Raji (cell line): ENCODE data around the gene SGMS1.

Experiments
- POLR2A ChIP-seq: IDR thresholded peaks from 2 replicates; pipeline ENCODE4 v1.6.1; 2011; ENCODE audit warnings: low read depth, low read length, control low read depth; ENCODE audit not compliant: insufficient read depth

Gene SGMS1

GRCh38 chr10:50550291-50550839 lies 73.4 kb downstream of the SGMS1 start:
- TF ChIP-seq POLR2A, result no peak

GRCh38 chr10:50545846-50546245 lies 77.9 kb downstream of the SGMS1 start:
- no peak for TF ChIP-seq POLR2A

DNA sequence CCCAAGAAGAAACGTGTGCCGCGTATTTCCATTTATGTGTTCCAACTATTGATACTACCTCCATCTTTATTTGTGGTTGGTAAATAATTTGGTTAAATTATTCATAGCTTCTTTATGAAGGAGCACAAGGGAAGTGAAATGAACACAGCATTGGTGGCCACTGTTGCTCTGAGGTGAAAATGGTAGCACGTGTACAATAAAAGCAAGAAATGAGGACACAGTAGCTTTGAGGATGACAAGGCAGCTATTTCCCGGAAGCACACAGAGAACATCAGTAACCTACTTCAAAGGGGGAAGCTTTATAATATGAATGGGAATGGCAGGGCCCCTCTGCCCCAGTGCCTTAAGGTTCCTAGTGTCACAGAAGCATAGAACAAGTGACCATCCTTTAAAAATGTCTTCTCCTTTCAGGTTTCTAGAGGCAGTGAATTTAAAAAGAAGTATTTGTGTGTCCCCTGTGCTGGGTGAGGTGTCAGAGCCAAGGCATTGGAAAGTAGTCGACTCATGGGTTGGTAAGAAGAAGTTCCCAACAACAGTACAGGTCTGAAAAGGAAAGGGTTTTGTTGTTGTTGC lies 78.8 kb downstream of the SGMS1 start:
- no peak for TF ChIP-seq POLR2A

- no peak for TF ChIP-seq POLR2A
Observed at GRCh38 chr10:50544095-50544856, 79.5 kb downstream of the SGMS1 start.

- no peak for TF ChIP-seq POLR2A
Observed at GRCh38 chr10:50542871-50543270, 80.9 kb downstream of the SGMS1 start.

DNA sequence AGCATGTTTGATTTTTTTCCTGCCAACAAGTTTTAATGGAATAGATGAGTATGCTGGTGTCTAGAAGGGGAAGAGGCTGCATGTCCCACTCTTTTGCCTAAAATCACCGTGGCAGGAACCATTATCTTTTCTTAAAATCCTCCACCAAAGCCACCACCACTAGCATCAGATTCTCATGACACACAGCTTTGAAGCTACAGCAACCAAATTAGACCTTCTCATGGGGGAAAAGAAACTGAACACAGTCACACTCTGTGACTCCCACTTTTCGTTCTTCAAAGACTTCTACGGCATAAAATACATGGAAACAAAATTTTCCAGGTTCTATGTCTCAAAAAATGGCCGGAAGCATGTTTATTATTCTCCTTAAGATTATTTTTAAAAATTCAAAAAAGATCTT lies 81.8 kb downstream of the SGMS1 start:
- TF ChIP-seq POLR2A, result no peak

DNA sequence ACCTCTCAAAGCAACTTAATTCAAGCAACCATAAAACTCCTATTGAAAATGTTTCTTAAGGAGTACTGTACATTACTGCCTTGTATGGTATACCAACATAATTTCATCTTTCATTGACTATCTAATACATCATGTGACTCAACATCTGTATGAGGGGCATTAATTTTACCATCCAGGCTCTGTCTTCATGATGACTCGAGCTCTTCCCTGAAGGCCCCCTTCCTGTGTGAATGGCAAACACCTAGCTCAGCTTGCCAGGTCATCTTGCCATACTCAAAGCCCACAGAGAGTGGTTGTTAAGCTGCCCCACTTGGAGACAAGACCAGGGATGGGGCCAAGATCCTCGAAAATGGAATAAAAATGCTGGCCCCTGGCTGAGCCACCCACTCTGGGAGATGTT lies 82.4 kb downstream of the SGMS1 start:
- TF ChIP-seq POLR2A, result no peak

GRCh38 chr10:50540826-50541122 lies 83.0 kb downstream of the SGMS1 start:
- no peak for TF ChIP-seq POLR2A

DNA sequence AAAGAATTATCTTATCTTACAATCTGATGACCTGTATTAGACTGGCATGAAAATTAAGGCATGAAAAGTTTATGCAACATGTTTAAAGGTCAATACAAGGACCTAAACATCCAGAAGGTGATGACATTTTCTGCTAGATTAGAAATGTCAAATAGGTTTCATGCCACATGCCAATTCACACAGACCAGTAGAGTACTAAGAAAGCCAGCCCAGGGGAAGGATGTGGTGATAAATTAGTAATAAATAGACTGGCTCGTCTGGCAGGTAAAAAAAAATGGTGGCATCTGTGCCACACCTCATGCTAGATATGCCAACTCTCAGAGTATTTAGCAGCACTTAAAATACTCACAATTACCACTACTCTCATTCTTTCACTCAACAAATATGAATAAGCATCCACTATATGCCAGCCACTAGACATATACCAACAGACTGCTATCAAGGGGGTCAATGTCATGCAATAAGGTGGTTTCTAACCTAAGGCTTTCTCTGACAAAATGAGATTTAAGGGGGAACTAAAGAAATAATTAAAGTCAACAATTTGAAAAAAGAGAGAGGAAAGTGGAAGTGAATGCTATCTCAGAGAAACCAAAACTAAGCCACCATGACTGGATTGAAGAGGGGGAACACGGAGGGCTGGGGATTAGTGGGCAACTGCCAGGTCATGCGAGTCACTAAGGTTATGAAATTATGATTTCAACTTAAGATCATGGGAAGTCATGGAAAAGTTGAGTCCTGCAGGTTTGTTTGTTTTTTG lies 83.5 kb downstream of the SGMS1 start:
- no peak for TF ChIP-seq POLR2A

DNA sequence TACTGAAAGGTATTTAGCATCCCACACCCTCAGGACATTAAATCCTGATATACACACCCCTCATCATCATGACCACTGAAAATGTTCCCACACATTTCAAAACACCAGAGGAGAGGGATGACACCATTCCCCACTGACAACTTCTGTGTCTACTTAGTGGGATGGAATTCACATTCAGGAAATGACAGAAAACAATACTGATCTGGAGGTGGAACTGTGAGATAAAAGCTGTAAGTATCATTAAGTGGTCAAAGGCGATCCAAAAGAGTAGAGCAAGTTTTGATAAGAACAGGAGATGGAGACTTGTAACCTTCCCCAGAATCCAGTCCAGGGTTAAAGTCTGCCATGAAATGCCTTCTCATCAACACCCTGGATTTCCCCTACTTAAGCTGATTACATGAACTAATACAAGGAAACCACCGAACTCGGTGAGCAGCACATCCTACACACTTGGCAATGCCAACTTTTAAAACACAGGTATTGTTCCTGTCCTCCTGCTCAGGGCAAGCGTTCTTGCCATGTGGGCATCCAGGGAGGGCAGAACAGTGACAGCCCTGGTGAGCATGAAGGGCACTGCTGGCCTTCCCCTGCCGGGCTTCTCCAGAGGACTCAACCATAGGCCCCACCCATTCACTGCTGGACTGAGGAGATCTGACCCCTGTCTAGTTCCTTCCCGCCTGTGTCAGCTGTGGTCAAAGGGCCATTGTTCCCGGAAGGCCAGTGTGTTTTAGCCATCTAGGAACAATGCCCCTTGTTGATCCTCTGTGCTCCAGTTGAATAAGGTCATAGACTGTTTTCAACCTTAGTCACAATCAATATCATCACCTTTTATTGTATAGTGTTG lies 85.0 kb downstream of the SGMS1 start:
- no peak for TF ChIP-seq POLR2A

DNA sequence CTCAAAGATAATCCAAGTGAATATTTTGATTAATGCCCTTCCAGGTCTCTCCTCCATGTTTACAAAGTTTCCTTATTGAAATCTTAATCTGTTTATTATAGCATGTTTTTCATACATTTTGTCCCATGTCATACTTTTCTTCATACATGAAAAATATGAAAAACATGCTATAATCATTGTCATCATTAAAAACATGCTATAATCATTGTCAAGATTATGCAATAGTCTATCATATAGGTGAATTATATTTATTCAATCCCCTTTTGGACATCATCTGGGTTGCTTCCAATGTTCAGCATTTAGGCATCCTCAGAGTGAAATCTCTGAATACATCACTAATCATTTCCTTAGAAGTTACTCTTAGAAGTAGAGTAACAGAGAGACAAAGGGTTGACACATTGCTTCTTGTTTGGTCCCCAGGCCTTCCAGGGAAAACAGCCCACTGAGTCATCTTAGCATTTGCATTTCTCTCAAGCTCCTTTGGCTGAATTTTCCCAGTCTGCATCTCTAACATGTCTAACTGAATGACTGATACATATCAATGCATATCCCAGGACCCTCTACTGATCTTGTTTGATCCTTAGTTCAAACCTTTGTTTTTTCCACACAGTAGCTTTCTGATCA lies 87.0 kb downstream of the SGMS1 start:
- TF ChIP-seq POLR2A, result no peak

GRCh38 chr10:50533296-50533695 lies 90.5 kb downstream of the SGMS1 start:
- TF ChIP-seq POLR2A, result no peak

DNA sequence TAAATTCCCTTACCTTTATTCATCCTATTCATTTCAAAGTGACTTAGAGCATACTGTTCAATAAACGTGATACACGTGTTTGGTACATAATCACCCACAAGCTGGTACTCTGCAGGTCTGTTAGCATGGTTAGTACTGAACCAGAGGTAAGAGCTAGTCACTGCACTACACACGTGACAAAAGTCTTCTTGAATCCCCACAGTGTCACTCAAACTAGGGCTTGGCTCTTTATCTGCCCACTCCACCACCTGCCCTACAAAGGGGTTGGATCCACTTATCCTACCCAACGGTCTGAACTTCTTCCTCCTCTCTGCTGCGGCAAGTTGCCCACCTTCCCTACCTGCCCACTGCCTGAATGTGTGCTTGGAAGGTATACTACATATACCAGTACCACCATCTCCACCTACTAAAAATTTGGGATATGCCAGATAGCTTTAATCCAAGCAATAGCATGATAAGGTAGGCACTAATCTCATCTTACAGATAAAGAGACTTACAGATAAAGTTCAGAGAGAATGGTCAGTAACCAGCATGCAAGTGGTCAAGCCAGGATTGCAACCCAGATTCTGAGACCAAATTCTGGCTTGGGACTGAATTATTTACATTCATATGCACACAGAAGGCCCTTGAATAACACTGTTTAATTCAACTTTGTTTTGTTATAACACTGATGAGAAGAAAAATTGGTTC lies 92.2 kb downstream of the SGMS1 start:
- TF ChIP-seq POLR2A, result no peak

DNA sequence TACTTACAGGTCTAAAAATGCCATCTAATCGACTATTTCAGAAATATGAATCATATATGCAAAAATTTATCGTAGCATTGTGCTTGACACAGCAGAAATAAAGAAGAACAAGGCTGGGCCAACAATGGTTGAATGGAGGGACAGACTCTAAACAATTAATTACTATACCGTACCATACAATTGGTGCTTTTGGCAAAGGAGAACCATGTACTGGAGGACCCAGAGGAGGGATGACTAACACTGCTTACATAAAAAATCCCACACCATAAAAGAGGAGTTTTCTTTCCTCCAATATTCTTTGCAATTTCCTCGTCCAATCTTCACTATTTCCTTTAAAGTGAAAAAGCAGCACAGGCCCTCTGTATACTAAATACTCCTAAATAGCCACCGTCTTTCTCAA lies 94.1 kb downstream of the SGMS1 start:
- TF ChIP-seq POLR2A, result no peak

DNA sequence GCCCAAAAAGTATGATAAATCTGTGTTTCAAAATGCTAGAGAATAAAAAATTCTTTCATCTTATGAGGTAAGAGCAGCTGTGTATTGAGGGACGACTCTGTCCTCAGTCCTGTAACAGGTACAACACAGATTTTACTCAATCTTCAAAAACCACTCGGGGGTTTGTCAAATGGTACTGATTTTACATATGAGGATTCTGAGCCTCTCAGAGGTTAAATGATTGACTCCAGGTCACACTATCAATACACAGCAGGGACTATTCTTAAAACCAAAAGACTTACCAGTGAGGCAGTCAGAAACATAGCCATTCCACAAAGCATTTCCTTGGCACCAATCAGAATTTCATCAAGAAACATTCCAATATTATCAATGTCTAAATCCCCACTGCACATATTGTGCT lies 95.5 kb downstream of the SGMS1 start:
- no peak for TF ChIP-seq POLR2A
